Measurements from ENCODE around the gene ZNF148. TPM values are rescaled to one million over a fixed set of nuclear protein-coding genes. Genes with fewer than 3 reads are reported as not detected.

The ZNF148 gene
- polyA plus RNA-seq, 4 donors = 4.6 to 24.0 (median 5.6) TPM

- H3K27me3 ChIP-seq (ENCODE audit: control insufficient read depth in 3 of 3, insufficient read depth in 3 of 3, low read length in 3 of 3) = no peaks in the 10 kb centered on the region
- peak overlapping the region in 1 of 3 donors; percentile 42 for H3K4me3 ChIP-seq (ENCODE audit: low read depth in 1 of 3, low read length in 3 of 3)
- DNase-seq (peak; percentile 42 to 61), FAIRE-seq (no peak)
- WGBS, 3 donors = 8 to 29% (median 16%) methylated on average over 5 of the region's 5 CpGs
- H3K27ac ChIP-seq (ENCODE audit: low read depth in 1 of 3, low read length in 2 of 3) = peak overlapping the region; percentile 28 to 50 (median 42)
- H3K9me3 ChIP-seq (ENCODE audit: control insufficient read depth in 2 of 2, insufficient read depth in 1 of 2, low read depth in 1 of 2, low read length in 1 of 2) = peaks cover 0 to 10% of the 10 kb centered on the region in 2 donors
- H3K4me1 ChIP-seq (ENCODE audit: control insufficient read depth in 3 of 3, insufficient read depth in 2 of 3, low read depth in 1 of 3, low read length in 2 of 3) = no peaks in the 10 kb centered on the region
- H3K36me3 ChIP-seq (ENCODE audit: control insufficient read depth in 3 of 3, insufficient read depth in 2 of 3, low read depth in 1 of 3, low read length in 3 of 3) = peaks cover 0 to 22% (median 2%) of the 10 kb centered on the region in 3 donors
These were observed 64.5 kb downstream of the ZNF148 start for GRCh38 chr3:125310623-125311081.

DNA sequence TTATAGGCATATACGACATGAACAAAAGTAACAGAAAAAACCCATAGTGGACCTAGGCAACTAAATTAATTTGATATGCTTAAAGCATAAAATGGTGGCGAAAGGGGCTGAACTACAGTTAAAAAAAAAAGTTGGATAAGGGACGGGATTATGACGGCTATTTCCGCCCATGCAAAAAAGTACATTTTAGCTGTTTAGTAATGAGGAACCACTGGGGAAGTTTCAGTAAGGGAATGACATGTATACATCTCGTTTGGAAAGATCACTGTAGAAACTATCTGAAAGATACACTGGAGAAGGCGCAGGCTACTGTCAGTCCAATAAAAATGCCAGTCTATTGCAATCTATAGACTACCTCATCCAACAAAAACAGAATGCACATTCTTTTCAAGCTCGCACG lies 65.6 kb downstream of the ZNF148 start:
- FAIRE-seq (no peak), DNase-seq (no peak)
- no peak overlapping the region for H3K27ac ChIP-seq (ENCODE audit: low read depth in 1 of 3, low read length in 2 of 3)
- H3K27me3 ChIP-seq (ENCODE audit: control insufficient read depth in 3 of 3, insufficient read depth in 3 of 3, low read length in 3 of 3) = no peaks in the 10 kb centered on the region
- H3K9me3 ChIP-seq (ENCODE audit: control insufficient read depth in 2 of 2, insufficient read depth in 1 of 2, low read depth in 1 of 2, low read length in 1 of 2) = peaks cover 0 to 10% of the 10 kb centered on the region in 2 donors
- no peak overlapping the region for H3K4me3 ChIP-seq (ENCODE audit: low read depth in 1 of 3, low read length in 3 of 3)
- H3K4me1 ChIP-seq (ENCODE audit: control insufficient read depth in 3 of 3, insufficient read depth in 2 of 3, low read depth in 1 of 3, low read length in 2 of 3) = no peaks in the 10 kb centered on the region
- 82 to 86% (median 86%) methylated on average over 9 of the region's 9 CpGs for WGBS, 3 donors
- H3K36me3 ChIP-seq (ENCODE audit: control insufficient read depth in 3 of 3, insufficient read depth in 2 of 3, low read depth in 1 of 3, low read length in 3 of 3) = peaks cover 0 to 21% (median 2%) of the 10 kb centered on the region in 3 donors

DNA sequence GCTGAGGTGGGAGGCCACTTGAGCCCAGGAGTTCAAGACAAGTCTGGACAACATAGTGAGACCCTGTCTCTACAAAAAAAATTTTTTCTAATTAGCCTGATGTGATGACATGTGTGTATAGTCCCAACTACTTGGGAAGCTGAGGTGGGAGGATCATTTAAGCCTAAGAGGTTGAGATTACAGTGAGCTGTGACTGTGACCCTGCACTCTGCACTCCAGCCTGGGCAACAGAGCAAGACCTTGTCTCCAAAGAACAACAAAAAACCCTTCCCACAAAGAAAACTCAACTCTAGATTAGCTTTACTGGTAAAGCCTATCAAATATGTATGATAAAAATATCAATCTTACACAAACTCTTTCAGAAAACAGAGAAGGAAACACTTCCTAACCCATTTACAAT lies 68.5 kb downstream of the ZNF148 start:
- Histone ChIP-seq H3K4me3 (ENCODE audit: low read depth in 1 of 3, low read length in 3 of 3) (no peak overlapping the region), H3K27ac (ENCODE audit: low read depth in 1 of 3, low read length in 2 of 3) (no peak overlapping the region), H3K27me3 (ENCODE audit: control insufficient read depth in 3 of 3, insufficient read depth in 3 of 3, low read length in 3 of 3) (no peaks in the 10 kb centered on the region), H3K9me3 (ENCODE audit: control insufficient read depth in 2 of 2, insufficient read depth in 1 of 2, low read depth in 1 of 2, low read length in 1 of 2) (peaks cover 0 to 10% of the 10 kb centered on the region in 2 donors), H3K36me3 (ENCODE audit: control insufficient read depth in 3 of 3, insufficient read depth in 2 of 3, low read depth in 1 of 3, low read length in 3 of 3) (peaks cover 0 to 34% (median 0%) of the 10 kb centered on the region in 3 donors), H3K4me1 (ENCODE audit: control insufficient read depth in 3 of 3, insufficient read depth in 2 of 3, low read depth in 1 of 3, low read length in 2 of 3) (no peaks in the 10 kb centered on the region)
- DNase-seq (no peak), FAIRE-seq (no peak)

GRCh38 chr3:125302932-125303331 lies 72.2 kb downstream of the ZNF148 start:
- FAIRE-seq (no peak), DNase-seq (no peak)
- H3K36me3 ChIP-seq (ENCODE audit: control insufficient read depth in 3 of 3, insufficient read depth in 2 of 3, low read depth in 1 of 3, low read length in 3 of 3) = peaks cover 0 to 28% (median 0%) of the 10 kb centered on the region in 3 donors
- WGBS, 3 donors = 89 to 92% (median 90%) methylated on average over 3 of the region's 3 CpGs
- no peaks in the 10 kb centered on the region for H3K4me1 ChIP-seq (ENCODE audit: control insufficient read depth in 3 of 3, insufficient read depth in 2 of 3, low read depth in 1 of 3, low read length in 2 of 3)
- H3K4me3 ChIP-seq (ENCODE audit: low read depth in 1 of 3, low read length in 3 of 3) = no peak overlapping the region
- no peak overlapping the region for H3K27ac ChIP-seq (ENCODE audit: low read depth in 1 of 3, low read length in 2 of 3)
- no peaks in the 10 kb centered on the region for H3K27me3 ChIP-seq (ENCODE audit: control insufficient read depth in 3 of 3, insufficient read depth in 3 of 3, low read length in 3 of 3)
- peaks cover 0 to 4% of the 10 kb centered on the region in 2 donors for H3K9me3 ChIP-seq (ENCODE audit: control insufficient read depth in 2 of 2, insufficient read depth in 1 of 2, low read depth in 1 of 2, low read length in 1 of 2)

GRCh38 chr3:125300416-125300815 lies 74.7 kb downstream of the ZNF148 start:
- H3K9me3 ChIP-seq (ENCODE audit: control insufficient read depth in 2 of 2, insufficient read depth in 1 of 2, low read depth in 1 of 2, low read length in 1 of 2) = no peaks in the 10 kb centered on the region
- FAIRE-seq (no peak), DNase-seq (no peak)
- H3K27me3 ChIP-seq (ENCODE audit: control insufficient read depth in 3 of 3, insufficient read depth in 3 of 3, low read length in 3 of 3) = no peaks in the 10 kb centered on the region
- H3K4me1 ChIP-seq (ENCODE audit: control insufficient read depth in 3 of 3, insufficient read depth in 2 of 3, low read depth in 1 of 3, low read length in 2 of 3) = no peaks in the 10 kb centered on the region
- H3K4me3 ChIP-seq (ENCODE audit: low read depth in 1 of 3, low read length in 3 of 3) = no peak overlapping the region
- WGBS, 3 donors = 92 to 96% (median 93%) methylated on average over 3 of the region's 3 CpGs
- H3K36me3 ChIP-seq (ENCODE audit: control insufficient read depth in 3 of 3, insufficient read depth in 2 of 3, low read depth in 1 of 3, low read length in 3 of 3) = peaks cover 0 to 14% (median 0%) of the 10 kb centered on the region in 3 donors
- no peak overlapping the region for H3K27ac ChIP-seq (ENCODE audit: low read depth in 1 of 3, low read length in 2 of 3)

DNA sequence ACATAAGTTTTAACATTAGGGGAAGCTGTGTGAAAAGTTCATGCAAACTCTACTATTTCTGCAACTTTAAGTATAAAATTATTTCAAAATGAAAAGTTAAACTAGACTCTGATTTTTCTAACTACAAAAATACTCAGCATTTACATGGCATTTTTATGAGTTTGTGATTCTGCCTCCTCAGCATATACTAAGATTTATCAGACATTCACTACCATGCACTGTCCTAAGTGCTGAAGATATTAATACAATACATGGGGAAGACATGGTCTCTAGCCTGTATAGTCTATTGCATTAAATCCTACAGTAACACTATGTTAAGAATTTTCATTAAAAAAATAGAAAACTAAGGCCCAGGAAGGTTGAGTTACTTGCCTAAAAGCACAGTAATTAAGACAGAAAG lies 80.7 kb downstream of the ZNF148 start:
- FAIRE-seq = no peak
- no peak overlapping the region for H3K4me3 ChIP-seq (ENCODE audit: low read depth in 1 of 3, low read length in 3 of 3)
- no peaks in the 10 kb centered on the region for H3K9me3 ChIP-seq (ENCODE audit: control insufficient read depth in 2 of 2, insufficient read depth in 1 of 2, low read depth in 1 of 2, low read length in 1 of 2)
- H3K4me1 ChIP-seq (ENCODE audit: control insufficient read depth in 3 of 3, insufficient read depth in 2 of 3, low read depth in 1 of 3, low read length in 2 of 3) = no peaks in the 10 kb centered on the region
- H3K27ac ChIP-seq (ENCODE audit: low read depth in 1 of 3, low read length in 2 of 3) = no peak overlapping the region
- H3K27me3 ChIP-seq (ENCODE audit: control insufficient read depth in 3 of 3, insufficient read depth in 3 of 3, low read length in 3 of 3) = no peaks in the 10 kb centered on the region
- DNase-seq = no peak
- no peaks in the 10 kb centered on the region for H3K36me3 ChIP-seq (ENCODE audit: control insufficient read depth in 3 of 3, insufficient read depth in 2 of 3, low read depth in 1 of 3, low read length in 3 of 3)

DNA sequence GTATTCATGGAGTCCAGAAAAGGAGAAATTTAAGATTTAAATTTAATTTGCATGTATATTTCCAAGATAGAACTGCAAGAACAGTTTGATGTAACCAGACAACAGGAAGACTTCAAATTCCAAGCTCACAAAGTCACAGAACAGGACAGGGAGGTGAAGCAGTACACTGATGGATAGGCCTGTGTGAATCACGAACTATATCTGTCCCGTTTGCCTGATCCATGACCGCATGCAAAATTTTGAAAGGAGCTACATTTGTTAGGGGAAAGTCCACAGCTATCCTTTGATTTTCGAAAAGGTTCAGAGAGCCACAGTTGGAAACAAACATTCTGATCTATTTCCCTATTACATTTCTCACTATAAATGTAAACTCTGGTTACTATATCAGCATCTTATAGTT lies 83.1 kb downstream of the ZNF148 start:
- DNase-seq (no peak), FAIRE-seq (no peak)
- 73 to 87% (median 86%) methylated on average over 4 of the region's 4 CpGs for WGBS, 3 donors
- Histone ChIP-seq H3K36me3 (ENCODE audit: control insufficient read depth in 3 of 3, insufficient read depth in 2 of 3, low read depth in 1 of 3, low read length in 3 of 3) (peaks cover 0 to 7% (median 3%) of the 10 kb centered on the region in 3 donors), H3K27ac (ENCODE audit: low read depth in 1 of 3, low read length in 2 of 3) (no peak overlapping the region), H3K4me1 (ENCODE audit: control insufficient read depth in 3 of 3, insufficient read depth in 2 of 3, low read depth in 1 of 3, low read length in 2 of 3) (no peaks in the 10 kb centered on the region), H3K9me3 (ENCODE audit: control insufficient read depth in 2 of 2, insufficient read depth in 1 of 2, low read depth in 1 of 2, low read length in 1 of 2) (no peaks in the 10 kb centered on the region), H3K4me3 (ENCODE audit: low read depth in 1 of 3, low read length in 3 of 3) (no peak overlapping the region), H3K27me3 (ENCODE audit: control insufficient read depth in 3 of 3, insufficient read depth in 3 of 3, low read length in 3 of 3) (no peaks in the 10 kb centered on the region)

- no peak for FAIRE-seq
- H3K36me3 ChIP-seq (ENCODE audit: control insufficient read depth in 3 of 3, insufficient read depth in 2 of 3, low read depth in 1 of 3, low read length in 3 of 3) = peaks cover 0 to 7% (median 3%) of the 10 kb centered on the region in 3 donors
- no peak overlapping the region for H3K4me3 ChIP-seq (ENCODE audit: low read depth in 1 of 3, low read length in 3 of 3)
- no peaks in the 10 kb centered on the region for H3K4me1 ChIP-seq (ENCODE audit: control insufficient read depth in 3 of 3, insufficient read depth in 2 of 3, low read depth in 1 of 3, low read length in 2 of 3)
- no peaks in the 10 kb centered on the region for H3K27me3 ChIP-seq (ENCODE audit: control insufficient read depth in 3 of 3, insufficient read depth in 3 of 3, low read length in 3 of 3)
- 89 to 90% (median 89%) methylated on average over 4 of the region's 4 CpGs for WGBS, 3 donors
- H3K9me3 ChIP-seq (ENCODE audit: control insufficient read depth in 2 of 2, insufficient read depth in 1 of 2, low read depth in 1 of 2, low read length in 1 of 2) = no peaks in the 10 kb centered on the region
- no peak for DNase-seq
- no peak overlapping the region for H3K27ac ChIP-seq (ENCODE audit: low read depth in 1 of 3, low read length in 2 of 3)
These were observed 85.6 kb downstream of the ZNF148 start for GRCh38 chr3:125289429-125289981.

GRCh38 chr3:125287248-125287647 lies 87.9 kb downstream of the ZNF148 start:
- Histone ChIP-seq H3K9me3 (ENCODE audit: control insufficient read depth in 2 of 2, insufficient read depth in 1 of 2, low read depth in 1 of 2, low read length in 1 of 2) (no peaks in the 10 kb centered on the region), H3K4me3 (ENCODE audit: low read depth in 1 of 3, low read length in 3 of 3) (no peak overlapping the region), H3K4me1 (ENCODE audit: control insufficient read depth in 3 of 3, insufficient read depth in 2 of 3, low read depth in 1 of 3, low read length in 2 of 3) (no peaks in the 10 kb centered on the region), H3K27me3 (ENCODE audit: control insufficient read depth in 3 of 3, insufficient read depth in 3 of 3, low read length in 3 of 3) (no peaks in the 10 kb centered on the region), H3K36me3 (ENCODE audit: control insufficient read depth in 3 of 3, insufficient read depth in 2 of 3, low read depth in 1 of 3, low read length in 3 of 3) (peaks cover 0 to 7% (median 3%) of the 10 kb centered on the region in 3 donors), H3K27ac (ENCODE audit: low read depth in 1 of 3, low read length in 2 of 3) (no peak overlapping the region)
- DNase-seq (no peak), FAIRE-seq (no peak)
- 97 to 98% (median 98%) methylated on average over 2 of the region's 2 CpGs for WGBS, 3 donors

All from small intestine (tissue), 7 donors.